Measurements from ENCODE around the gene RANBP17.

RANBP17 gene

GRCh38 chr5:171344936-171345608, 483.3 kb downstream of the RANBP17 start:
- Histone ChIP-seq H3K4me1 (ENCODE audit: control insufficient read depth, insufficient read depth, low read length) (no peaks in the 10 kb centered on the region), H3K4me3 (ENCODE audit: low read length) (no peak overlapping the region), H3K36me3 (ENCODE audit: control insufficient read depth, insufficient read depth, low read length) (no peaks in the 10 kb centered on the region), H3K9me3 (ENCODE audit: control insufficient read depth, insufficient read depth, low read length) (no peaks in the 10 kb centered on the region), H3K27me3 (ENCODE audit: control insufficient read depth, insufficient read depth, low read length) (no peaks in the 10 kb centered on the region), H3K27ac (ENCODE audit: low read length) (no peak overlapping the region)
- no peak for DNase-seq (ENCODE audit: low read depth, low spot score)
- no CpG with 5 or more reads among the region's 19 CpGs for WGBS (ENCODE audit: insufficient coverage, insufficient read length)
